Stimulated activated CD8-positive, alpha-beta memory T cell treated with anti-CD3 and anti-CD28 coated beads, Interleukin-2, amount 100 ng/mL, for 48 hours (primary cell): Measurements from ENCODE around the gene CYB5D1.

Source experiments
- DNase-seq, 2 donors: peaks; one replicate each; pipeline ENCODE4 v3.0.0-alpha.2; 2020; ENCODE audit warnings: low read depth in 2 of 2

The CYB5D1 gene

GRCh38 chr17:7833795-7834541 is 23.8 kb upstream of the CYB5D1 start, which contains the start of gene KDM6B:
TSS of gene KDM6B (plus strand) at chr17:7834217. CDS start at chr17:7845555, 11,338 bp downstream.
- DNase-seq: peak; percentile 79 to 84

GRCh38 chr17:7834542-7834956 is 23.3 kb upstream of the CYB5D1 start:
- DNase-seq: no peak

- DNase-seq: peak; percentile 82 to 87
Measured at GRCh38 chr17:7834957-7835813, 22.6 kb upstream of the CYB5D1 start.

GRCh38 chr17:7835814-7836595 is 21.8 kb upstream of the CYB5D1 start:
- DNase-seq: no peak

GRCh38 chr17:7836596-7837407 is 21.0 kb upstream of the CYB5D1 start:
- DNase-seq: peak in 1 of 2 donors; percentile 56

GRCh38 chr17:7837408-7838088 is 20.3 kb upstream of the CYB5D1 start:
- DNase-seq: no peak

GRCh38 chr17:7838090-7839075 is 19.4 kb upstream of the CYB5D1 start:
- no peak for DNase-seq

GRCh38 chr17:7839190-7839875 is 18.5 kb upstream of the CYB5D1 start:
- DNase-seq: no peak

- no peak for DNase-seq
Measured at GRCh38 chr17:7839876-7840261, 17.9 kb upstream of the CYB5D1 start.

- no peak for DNase-seq
Measured at GRCh38 chr17:7840441-7840840, 17.4 kb upstream of the CYB5D1 start.

- no peak for DNase-seq
Measured at GRCh38 chr17:7840875-7841274, 16.9 kb upstream of the CYB5D1 start.

GRCh38 chr17:7841396-7841914 is 16.3 kb upstream of the CYB5D1 start:
- peak; percentile 88 to 90 for DNase-seq

- DNase-seq: peak; percentile 79 to 81
Measured at GRCh38 chr17:7841915-7842379, 15.9 kb upstream of the CYB5D1 start.

GRCh38 chr17:7842380-7843256 is 15.2 kb upstream of the CYB5D1 start:
- peak; percentile 92 to 93 for DNase-seq

GRCh38 chr17:7843257-7843535 is 14.6 kb upstream of the CYB5D1 start:
- peak in 1 of 2 donors; percentile 39 for DNase-seq

GRCh38 chr17:7843536-7844291 is 14.1 kb upstream of the CYB5D1 start:
- DNase-seq: peak; percentile 81 to 90
